GM12875 (cell line): Measurements from ENCODE around the gene ZNF157.
A peak's percentile ranks its signal among the peaks of the same experiment; 100 is the strongest.
"Not testable (repeated sequence)": the region's sequence is repeated elsewhere in the genome, so short reads cannot be mapped to it uniquely, and the experiment has no call there.

ENCODE experiments used
- H3K4me3 ChIP-seq: one replicate; pipeline ENCODE4 v1.5.1; 2011; ENCODE audit warnings: low read depth, low read length, control low read depth
- TF ChIP-seq, protein P1 (sequence below): IDR thresholded peaks from 2 replicates; pipeline ENCODE4 v1.5.1; 2011; ENCODE audit warnings: low read depth, mild to moderate bottlenecking, control low read depth, inconsistent platforms, low read length, moderate library complexity, borderline replicate concordance; ENCODE audit not compliant: insufficient read depth

Gene ZNF157

DNA sequence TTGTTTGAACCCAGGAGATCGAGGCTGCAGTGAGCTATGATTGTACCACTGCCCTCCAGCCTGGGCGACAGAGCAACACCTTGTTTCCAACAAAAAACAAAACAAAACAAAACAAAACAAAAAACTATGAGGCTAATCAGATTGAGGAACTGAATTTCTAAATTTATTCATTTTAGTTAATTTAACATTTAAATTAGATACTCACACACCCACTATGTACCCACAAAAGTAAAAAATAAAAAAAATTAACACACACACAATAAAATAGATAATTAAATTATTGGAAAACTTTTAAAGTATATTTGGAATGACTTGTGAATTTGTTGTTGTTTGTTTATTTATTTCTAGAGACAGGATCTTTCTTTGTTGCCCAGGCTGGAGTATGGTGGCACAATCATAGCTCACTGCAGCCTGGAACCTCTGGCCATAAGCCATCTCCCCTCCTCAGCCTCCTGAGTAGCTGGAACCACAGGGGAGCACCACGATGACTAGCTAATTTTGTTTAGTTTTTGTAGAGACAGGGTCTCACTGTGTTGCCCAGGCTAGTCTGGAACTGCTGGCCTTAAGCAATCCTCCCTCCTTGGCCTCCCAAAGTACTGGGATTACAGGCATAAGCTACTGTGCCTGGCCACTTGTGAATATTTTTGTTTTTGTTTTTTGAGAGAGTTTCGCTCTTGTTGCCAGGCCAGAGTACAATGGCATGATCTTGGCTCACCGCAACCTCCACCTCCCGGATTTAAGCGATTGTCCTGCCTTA lies 9.8 kb upstream of the ZNF157 start:
- H3K4me3 ChIP-seq = no peak overlapping the region
- TF ChIP-seq, protein P1, sequence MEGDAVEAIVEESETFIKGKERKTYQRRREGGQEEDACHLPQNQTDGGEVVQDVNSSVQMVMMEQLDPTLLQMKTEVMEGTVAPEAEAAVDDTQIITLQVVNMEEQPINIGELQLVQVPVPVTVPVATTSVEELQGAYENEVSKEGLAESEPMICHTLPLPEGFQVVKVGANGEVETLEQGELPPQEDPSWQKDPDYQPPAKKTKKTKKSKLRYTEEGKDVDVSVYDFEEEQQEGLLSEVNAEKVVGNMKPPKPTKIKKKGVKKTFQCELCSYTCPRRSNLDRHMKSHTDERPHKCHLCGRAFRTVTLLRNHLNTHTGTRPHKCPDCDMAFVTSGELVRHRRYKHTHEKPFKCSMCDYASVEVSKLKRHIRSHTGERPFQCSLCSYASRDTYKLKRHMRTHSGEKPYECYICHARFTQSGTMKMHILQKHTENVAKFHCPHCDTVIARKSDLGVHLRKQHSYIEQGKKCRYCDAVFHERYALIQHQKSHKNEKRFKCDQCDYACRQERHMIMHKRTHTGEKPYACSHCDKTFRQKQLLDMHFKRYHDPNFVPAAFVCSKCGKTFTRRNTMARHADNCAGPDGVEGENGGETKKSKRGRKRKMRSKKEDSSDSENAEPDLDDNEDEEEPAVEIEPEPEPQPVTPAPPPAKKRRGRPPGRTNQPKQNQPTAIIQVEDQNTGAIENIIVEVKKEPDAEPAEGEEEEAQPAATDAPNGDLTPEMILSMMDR = no peak

DNA sequence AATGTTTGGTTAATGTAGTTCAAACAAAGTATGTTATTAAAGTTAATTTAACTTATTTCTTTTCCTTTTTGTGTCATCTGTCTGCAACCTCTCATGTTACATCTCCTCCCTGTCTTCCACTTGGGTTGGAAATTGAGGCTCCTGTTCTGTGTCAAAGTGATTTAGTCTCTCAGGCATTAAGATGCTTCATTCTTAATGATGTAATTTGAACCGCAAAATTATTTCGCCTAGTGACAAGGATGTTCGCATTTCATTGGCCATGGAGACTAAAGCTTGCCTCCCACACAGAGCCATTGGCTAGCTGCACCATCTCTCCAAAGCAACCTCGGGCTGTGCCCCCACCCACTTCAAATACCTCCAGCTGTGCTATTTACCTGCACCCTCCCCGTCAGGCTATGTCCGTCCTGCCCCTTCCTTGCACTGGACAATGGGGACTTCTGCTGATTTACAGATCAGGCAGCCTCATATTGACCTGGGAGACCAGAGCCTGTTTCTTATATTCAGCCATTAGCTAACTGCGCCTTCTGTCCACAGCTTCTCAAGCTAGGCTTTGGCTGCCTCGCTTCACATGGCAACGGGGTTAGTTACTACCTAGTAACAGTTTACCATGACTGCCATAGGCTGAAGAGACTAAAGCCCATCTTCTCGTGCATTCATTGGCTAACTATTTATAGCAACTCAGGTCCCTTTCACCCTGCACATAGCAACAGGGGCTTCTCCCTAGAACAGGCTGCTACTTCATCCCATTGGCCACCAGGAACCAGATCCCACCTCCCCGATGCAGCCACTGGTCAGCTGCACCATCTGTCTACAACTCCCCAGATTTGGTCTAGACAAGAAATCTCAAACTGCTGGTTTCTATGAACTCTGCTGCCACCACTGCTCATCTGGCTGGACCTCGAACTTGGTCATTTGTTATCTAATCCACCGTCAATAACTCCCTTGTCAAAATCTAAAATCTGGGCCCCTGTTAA lies 8.6 kb upstream of the ZNF157 start:
- peak overlapping the region; percentile 54 for H3K4me3 ChIP-seq
- TF ChIP-seq, protein P1 = peak; percentile 6; the same call in 1 of the 2 replicates

DNA sequence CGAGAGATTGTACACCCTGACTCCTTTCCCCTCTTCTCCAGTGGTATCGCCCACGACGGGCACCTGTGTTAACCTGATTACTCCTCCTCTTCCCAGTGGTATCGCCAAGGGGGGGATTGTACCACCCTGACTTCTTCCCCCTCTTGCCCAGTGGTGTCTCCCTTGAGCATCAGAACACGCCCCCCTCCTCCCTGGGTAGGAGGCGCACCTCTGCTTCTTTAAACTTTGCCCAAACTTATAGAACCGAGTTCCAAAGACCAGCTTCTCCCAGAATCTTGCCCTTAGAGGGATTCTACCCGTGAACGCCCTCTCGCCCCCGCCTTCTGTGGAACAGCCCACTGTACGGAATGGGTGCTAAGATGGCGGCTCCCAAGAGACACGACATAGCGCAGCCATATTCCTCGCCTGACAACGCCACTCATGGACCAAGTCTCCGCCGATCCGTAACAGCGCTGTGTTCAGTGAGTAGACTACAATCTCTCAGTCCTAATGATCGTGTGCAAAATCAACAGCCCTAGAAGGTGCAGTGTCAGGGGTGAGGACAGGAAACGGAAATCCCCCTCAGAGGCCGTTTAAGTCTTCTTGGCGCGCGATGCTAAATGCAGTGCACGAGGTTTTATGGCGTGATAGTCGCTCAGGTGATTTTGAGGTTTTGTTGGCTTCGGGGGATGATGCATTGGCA lies 4.2 kb upstream of the ZNF157 start:
- TF ChIP-seq, protein P1 = no peak
- H3K4me3 ChIP-seq = peak overlapping the region; percentile 52

DNA sequence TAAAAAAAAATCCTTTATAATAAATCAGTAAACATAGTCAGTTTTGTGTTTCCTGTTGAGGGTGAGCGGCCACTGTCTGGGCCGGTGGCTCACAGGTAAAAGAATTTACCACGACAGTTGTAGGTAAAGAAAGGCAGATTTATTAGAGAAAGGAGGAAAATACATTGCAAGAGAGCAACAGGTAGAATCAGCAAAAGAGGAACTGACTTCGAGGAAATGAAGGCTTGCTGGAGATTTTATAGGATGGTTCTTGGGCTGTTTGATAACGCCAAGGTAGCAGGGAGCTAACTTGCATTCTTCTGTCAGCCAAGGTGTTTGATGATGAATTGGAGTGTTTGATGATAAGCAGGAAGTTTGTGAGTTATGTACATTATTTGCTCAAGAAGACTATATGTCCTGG lies 2.8 kb downstream of the ZNF157 start:
- H3K4me3 ChIP-seq = no peak overlapping the region
- TF ChIP-seq, protein P1 = no peak

DNA sequence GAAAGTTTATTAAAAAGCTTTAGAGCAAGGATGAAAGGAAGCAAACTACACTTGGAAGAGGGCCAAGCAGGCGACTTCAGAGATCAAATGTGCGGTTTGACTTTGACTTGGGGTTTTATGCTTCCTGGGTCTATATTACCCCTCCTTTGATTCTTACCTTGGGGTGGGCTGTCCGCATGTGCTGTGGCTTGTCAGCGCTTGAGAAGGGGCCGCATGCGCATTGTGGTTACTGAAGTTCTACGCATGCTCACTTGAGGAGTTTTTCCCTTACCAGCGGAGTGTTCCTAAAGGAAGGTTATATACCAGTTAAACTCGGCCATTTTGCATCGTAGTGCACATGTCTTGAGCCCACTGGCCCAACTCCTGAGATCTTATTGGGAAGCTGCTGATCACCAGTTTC lies 9.9 kb downstream of the ZNF157 start:
- TF ChIP-seq, protein P1 = no peak
- no peak overlapping the region for H3K4me3 ChIP-seq

DNA sequence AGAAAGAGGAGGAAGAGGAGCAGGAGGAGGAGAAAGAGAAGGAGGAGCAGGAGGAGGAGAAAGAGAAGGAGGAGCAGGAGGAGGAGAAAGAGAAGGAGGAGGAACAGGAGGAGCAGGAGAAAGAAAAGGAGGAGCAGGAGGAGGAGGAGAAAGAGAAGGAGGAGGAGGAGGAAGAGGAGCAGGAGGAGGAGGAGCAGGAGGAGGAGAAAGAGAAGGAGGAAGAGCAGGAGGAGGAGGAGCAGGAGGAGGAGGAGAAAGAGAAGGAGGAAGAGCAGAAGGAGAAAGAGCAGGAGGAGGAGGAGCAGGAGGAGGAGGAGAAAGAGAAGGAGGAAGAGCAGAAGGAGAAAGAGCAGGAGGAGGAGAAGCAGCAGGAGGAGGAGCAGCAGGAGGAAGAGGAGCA lies 10.5 kb downstream of the ZNF157 start:
- not testable (repeated sequence) for H3K4me3 ChIP-seq

DNA sequence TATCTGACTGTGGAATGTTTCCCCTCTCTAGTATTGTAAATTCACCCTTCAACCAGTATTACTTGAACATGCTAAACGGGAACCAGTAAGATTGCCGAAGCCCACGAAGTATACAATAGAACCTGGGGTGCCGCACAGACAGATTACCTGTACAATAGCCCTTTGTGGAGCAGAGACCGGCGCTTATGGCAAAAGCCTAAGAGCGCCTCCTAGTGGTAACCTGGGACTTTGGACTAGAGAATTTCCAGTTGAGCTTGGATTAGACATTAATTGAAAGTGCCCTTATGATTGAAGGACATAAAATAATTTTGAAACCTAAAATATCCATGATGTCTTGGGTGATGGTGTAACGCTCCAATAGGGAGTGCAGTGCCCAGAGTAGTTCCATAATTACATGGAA lies 14.1 kb downstream of the ZNF157 start:
- no peak overlapping the region for H3K4me3 ChIP-seq
- TF ChIP-seq, protein P1 = peak; percentile 77
